A549 (cell line): ENCODE data around the gene ASTL.

Source experiments
- CTCF ChIP-seq: fragments of >200 bp; sonication (Bioruptor Twin); formaldehyde crosslinking; IDR thresholded peaks from 3 replicates; pipeline ENCODE4 v1.5.1; 2016
- E2F6 ChIP-seq: IDR thresholded peaks from 2 replicates; pipeline ENCODE4 v1.6.1; 2012; ENCODE audit warnings: low read depth, borderline replicate concordance
- EP300 ChIP-seq, 2 experiments: fragments of >200 bp; sonication (Bioruptor Twin); formaldehyde crosslinking; IDR thresholded peaks; 2 replicates in 1 of 2; 3 replicates in 1 of 2; pipeline ENCODE4 v1.6.1; 2016 to 2017
- JUN ChIP-seq, 2 experiments: fragments of >200 bp; sonication (Bioruptor Twin); formaldehyde crosslinking; IDR thresholded peaks; 2 replicates in 1 of 2; 3 replicates in 1 of 2; pipeline ENCODE4 v1.6.1; 2016 to 2017
- MAX ChIP-seq: IDR thresholded peaks from 2 replicates; pipeline ENCODE4 v1.6.1; 2012
- POLR2A ChIP-seq: IDR thresholded peaks from 2 replicates; pipeline ENCODE4 v1.6.1; 2012; ENCODE audit warnings: mild to moderate bottlenecking, low read length
- RAD21 ChIP-seq, 2 experiments: fragments of >200 bp in 1 of 2; sonication (Bioruptor Twin) in 1 of 2; formaldehyde crosslinking in 1 of 2; IDR thresholded peaks in 1 of 2; conservative IDR thresholded peaks in 1 of 2; 2 replicates in 1 of 2; 3 replicates in 1 of 2; pipeline ENCODE4 v1.6.1; 2012 to 2018; ENCODE audit warnings: inconsistent platforms in 1 of 2
- RNF2 ChIP-seq: fragments of 200-600 bp; sonication (generic); IDR thresholded peaks from 2 replicates; pipeline ENCODE4 v1.6.1; 2016; ENCODE audit warnings: low read depth, mild to moderate bottlenecking, antibody characterized with exemption, moderate library complexity, borderline replicate concordance
- TP53 ChIP-seq: fragments of 250-450 bp; sonication (Bioruptor Pico); IDR thresholded peaks from 2 replicates; pipeline ENCODE4 v1.5.0; 2021; ENCODE audit warnings: mild to moderate bottlenecking, moderate library complexity
- USF2 ChIP-seq: fragments of 450-650 bp; IDR thresholded peaks from 2 replicates; pipeline ENCODE4 v1.6.1; 2014; ENCODE audit warnings: antibody characterized with exemption
- ZSCAN20 ChIP-seq: fragments of 250-450 bp; sonication (Bioruptor Pico); IDR thresholded peaks from 2 replicates; pipeline ENCODE4 v1.8.0; 2022; ENCODE audit warnings: mild to moderate bottlenecking, moderate library complexity

GRCh38 chr2:96131813-96132745 is 6.2 kb downstream of the ASTL start:
- TF ChIP-seq JUN (IDR thresholded peaks at IDR 0.05) (no peak), TP53 (CRISPR knock-in tag) (no peak), EP300 (IDR thresholded peaks at IDR 0.05) (no peak), USF2 (no peak), MAX (no peak), CTCF (no peak), POLR2A (no peak), ZSCAN20 (CRISPR knock-in tag) (no peak), RAD21 (conservative IDR thresholded peaks at IDR 0.05 in 1 of 2, IDR thresholded peaks at IDR 0.05 in 1 of 2) (no peak), E2F6 (no peak), RNF2 (no peak)
